ENCODE measurements around the gene MRPL43. TPM values are rescaled to one million over a fixed set of nuclear protein-coding genes. Genes with fewer than 3 reads are reported as not detected.
A peak's percentile ranks its signal among the peaks of the same experiment; 100 is the strongest.

Gene MRPL43
- total RNA-seq, 6 experiments from 2014 or later, result 37.0 to 73.5 (median 45.0) TPM

DNA sequence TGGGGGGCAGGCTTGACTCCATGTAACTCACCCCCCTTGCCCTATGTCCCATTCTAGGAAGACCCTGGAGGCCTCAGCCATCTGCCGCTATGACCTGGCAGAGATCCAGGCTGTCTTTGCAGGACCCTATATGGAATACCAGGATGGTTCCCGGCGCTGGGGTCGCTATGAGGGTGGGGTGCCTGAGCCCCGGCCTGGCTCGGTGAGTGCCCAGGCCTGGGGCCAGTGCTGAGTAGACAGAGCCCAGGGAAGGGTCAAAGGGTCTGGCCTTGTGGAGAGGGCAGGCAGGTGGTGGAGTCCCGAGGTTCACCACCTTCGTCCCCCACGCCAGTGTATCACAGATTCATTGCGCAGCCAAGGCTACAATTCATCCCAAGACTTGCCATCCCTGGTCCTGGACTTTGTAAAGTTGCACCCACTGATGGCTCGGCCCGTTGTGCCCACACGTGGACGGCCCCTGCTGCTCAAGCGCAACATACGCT lies 7.5 kb downstream of the MRPL43 start:
- Histone ChIP-seq H3K27me3 (no peaks in the 10 kb centered on the region), H3K36me3 (peaks cover 0 to 78% (median 21%) of the 10 kb centered on the region in 4 donors), H3K9me3 (no peaks in the 10 kb centered on the region), H3K4me3 (no peak overlapping the region), H3K27ac (no peak overlapping the region), H3K4me1 (peaks cover 0 to 2% (median 0%) of the 10 kb centered on the region in 4 donors)
- DNase-seq (peak in 1 of 3 donors; percentile 49), ATAC-seq (no peak)
- TF ChIP-seq POLR2A (IDR thresholded peaks at IDR 0.05) (no peak), CTCF (IDR thresholded peaks at IDR 0.05) (no peak)
- intact Hi-C loops (cut with DNase I), result no loop called here
- no CpG with 5 or more reads among the region's 16 CpGs for WGBS (ENCODE audit: insufficient coverage, low coverage, low lambda C conversion rate, missing lambda C conversion rate)

- no peaks in the 10 kb centered on the region for H3K27me3 ChIP-seq
- H3K4me3 ChIP-seq, result no peak overlapping the region
- intact Hi-C loops (cut with DNase I), result no loop called here
- ATAC-seq, result no peak
- DNase-seq, result peak in 1 of 3 donors; percentile 33
- no peak overlapping the region for H3K27ac ChIP-seq
- TF ChIP-seq CTCF (IDR thresholded peaks at IDR 0.05) (no peak), POLR2A (IDR thresholded peaks at IDR 0.05) (no peak)
- no peaks in the 10 kb centered on the region for H3K4me1 ChIP-seq
- no peaks in the 10 kb centered on the region for H3K9me3 ChIP-seq
- WGBS (ENCODE audit: insufficient coverage, low coverage, low lambda C conversion rate, missing lambda C conversion rate), result 100% methylated on average over 2 of the region's 10 CpGs
- peaks cover 0 to 80% (median 22%) of the 10 kb centered on the region in 4 donors for H3K36me3 ChIP-seq
Measured at GRCh38 chr10:100978901-100979195, 8.4 kb downstream of the MRPL43 start.

- no peak overlapping the region for H3K4me3 ChIP-seq
- TF ChIP-seq CTCF (IDR thresholded peaks at IDR 0.05), result no peak
- TF ChIP-seq POLR2A (IDR thresholded peaks at IDR 0.05), result no peak
- DNase-seq (peak in 1 of 3 donors; percentile 7), ATAC-seq (no peak)
- H3K27ac ChIP-seq, result no peak overlapping the region
- no peaks in the 10 kb centered on the region for H3K27me3 ChIP-seq
- no peaks in the 10 kb centered on the region for H3K9me3 ChIP-seq
- intact Hi-C loops (cut with DNase I), result no loop called here
- 76% methylated on average over 3 of the region's 13 CpGs for WGBS (ENCODE audit: insufficient coverage, low coverage, low lambda C conversion rate, missing lambda C conversion rate)
- peaks cover 0 to 81% (median 22%) of the 10 kb centered on the region in 4 donors for H3K36me3 ChIP-seq
- H3K4me1 ChIP-seq, result no peaks in the 10 kb centered on the region
Measured at GRCh38 chr10:100978121-100978900, 9.0 kb downstream of the MRPL43 start.

GRCh38 chr10:100977436-100977835 lies 9.9 kb downstream of the MRPL43 start:
- TF ChIP-seq CTCF (IDR thresholded peaks at IDR 0.05) (no peak), POLR2A (IDR thresholded peaks at IDR 0.05) (no peak)
- Histone ChIP-seq H3K9me3 (no peaks in the 10 kb centered on the region), H3K4me3 (no peak overlapping the region), H3K27ac (no peak overlapping the region), H3K36me3 (peaks cover 0 to 80% (median 22%) of the 10 kb centered on the region in 4 donors), H3K4me1 (peaks cover 0 to 6% (median 2%) of the 10 kb centered on the region in 4 donors), H3K27me3 (no peaks in the 10 kb centered on the region)
- intact Hi-C loops (cut with DNase I), result no loop called here
- ATAC-seq (no peak), DNase-seq (peak in 1 of 3 donors; percentile 24)
- 78% methylated on average over 6 of the region's 6 CpGs for WGBS (ENCODE audit: insufficient coverage, low coverage, low lambda C conversion rate, missing lambda C conversion rate)

All from right lobe of liver (tissue), 6 donors.